ENCODE results near the gene ADM2.

The ADM2 gene

GRCh38 chr22:50523458-50523805, 42.1 kb downstream of the ADM2 start:
- no peak for TF ChIP-seq CTCF (IDR thresholded peaks at IDR 0.05; ENCODE audit: low read depth, low read length)
- Histone ChIP-seq H3K36me3 (peaks cover 48% of the 10 kb centered on the region), H3K4me3 (ENCODE audit: low read depth, low read length) (no peak overlapping the region), H3K4me1 (peaks cover 13% of the 10 kb centered on the region; the same call in 1 of the 2 replicates), H3K27me3 (no peaks in the 10 kb centered on the region), H3K9me3 (no peaks in the 10 kb centered on the region)
- DNase-seq, result no peak

- Histone ChIP-seq H3K27me3 (no peaks in the 10 kb centered on the region), H3K4me1 (peaks cover 13% of the 10 kb centered on the region; the same call in 1 of the 2 replicates), H3K36me3 (peaks cover 42% of the 10 kb centered on the region), H3K9me3 (no peaks in the 10 kb centered on the region), H3K4me3 (ENCODE audit: low read depth, low read length) (peak overlapping the region; percentile 85)
- DNase-seq, result peak; percentile 78
- no peak for TF ChIP-seq CTCF (IDR thresholded peaks at IDR 0.05; ENCODE audit: low read depth, low read length)
Observed at GRCh38 chr22:50523806-50524675, 42.7 kb downstream of the ADM2 start.

GRCh38 chr22:50524676-50525103, 43.3 kb downstream of the ADM2 start:
- peaks cover 13% of the 10 kb centered on the region; the same call in 1 of the 2 replicates for H3K4me1 ChIP-seq
- DNase-seq, result no peak
- TF ChIP-seq CTCF (IDR thresholded peaks at IDR 0.05; ENCODE audit: low read depth, low read length), result no peak
- peak overlapping the region; percentile 85 for H3K4me3 ChIP-seq (ENCODE audit: low read depth, low read length)
- no peaks in the 10 kb centered on the region for H3K9me3 ChIP-seq
- peaks cover 6% of the 10 kb centered on the region for H3K27me3 ChIP-seq
- peaks cover 35% of the 10 kb centered on the region for H3K36me3 ChIP-seq

- Histone ChIP-seq H3K4me3 (ENCODE audit: low read depth, low read length) (peak within 1 kb of the TSS; percentile 85), H3K9me3 (peaks cover 3% of the 10 kb centered on the region; the same call in 1 of the 2 replicates), H3K4me1 (peaks cover 13% of the 10 kb centered on the region; the same call in 1 of the 2 replicates), H3K36me3 (peaks cover 30% of the 10 kb centered on the region), H3K27me3 (peaks cover 12% of the 10 kb centered on the region)
- peak; percentile 52 for TF ChIP-seq CTCF (IDR thresholded peaks at IDR 0.05; ENCODE audit: low read depth, low read length)
- peak; percentile 99 for DNase-seq
Observed at GRCh38 chr22:50525104-50525857, 43.9 kb downstream of the ADM2 start, which contains the start of gene SCO2. TSS of gene SCO2 (minus strand) at chr22:50525598. CDS start at chr22:50524411, 1,187 bp downstream.

GRCh38 chr22:50525858-50526107, 44.4 kb downstream of the ADM2 start:
- DNase-seq, result no peak
- Histone ChIP-seq H3K4me1 (peaks cover 13% of the 10 kb centered on the region; the same call in 1 of the 2 replicates), H3K27me3 (peaks cover 17% of the 10 kb centered on the region), H3K4me3 (ENCODE audit: low read depth, low read length) (peak overlapping the region; percentile 85), H3K9me3 (peaks cover 5% of the 10 kb centered on the region; the same call in 1 of the 2 replicates), H3K36me3 (peaks cover 28% of the 10 kb centered on the region)
- TF ChIP-seq CTCF (IDR thresholded peaks at IDR 0.05; ENCODE audit: low read depth, low read length), result no peak

All from BE2C (cell line).